ENCODE measurements around the gene OLA1. TPM values are rescaled to one million over a fixed set of nuclear protein-coding genes. Genes with fewer than 3 reads are reported as not detected.
"Not testable (repeated sequence)": the region's sequence is repeated elsewhere in the genome, so short reads cannot be mapped to it uniquely, and the experiment has no call there.

The OLA1 gene
- 67.6 TPM for total RNA-seq

DNA sequence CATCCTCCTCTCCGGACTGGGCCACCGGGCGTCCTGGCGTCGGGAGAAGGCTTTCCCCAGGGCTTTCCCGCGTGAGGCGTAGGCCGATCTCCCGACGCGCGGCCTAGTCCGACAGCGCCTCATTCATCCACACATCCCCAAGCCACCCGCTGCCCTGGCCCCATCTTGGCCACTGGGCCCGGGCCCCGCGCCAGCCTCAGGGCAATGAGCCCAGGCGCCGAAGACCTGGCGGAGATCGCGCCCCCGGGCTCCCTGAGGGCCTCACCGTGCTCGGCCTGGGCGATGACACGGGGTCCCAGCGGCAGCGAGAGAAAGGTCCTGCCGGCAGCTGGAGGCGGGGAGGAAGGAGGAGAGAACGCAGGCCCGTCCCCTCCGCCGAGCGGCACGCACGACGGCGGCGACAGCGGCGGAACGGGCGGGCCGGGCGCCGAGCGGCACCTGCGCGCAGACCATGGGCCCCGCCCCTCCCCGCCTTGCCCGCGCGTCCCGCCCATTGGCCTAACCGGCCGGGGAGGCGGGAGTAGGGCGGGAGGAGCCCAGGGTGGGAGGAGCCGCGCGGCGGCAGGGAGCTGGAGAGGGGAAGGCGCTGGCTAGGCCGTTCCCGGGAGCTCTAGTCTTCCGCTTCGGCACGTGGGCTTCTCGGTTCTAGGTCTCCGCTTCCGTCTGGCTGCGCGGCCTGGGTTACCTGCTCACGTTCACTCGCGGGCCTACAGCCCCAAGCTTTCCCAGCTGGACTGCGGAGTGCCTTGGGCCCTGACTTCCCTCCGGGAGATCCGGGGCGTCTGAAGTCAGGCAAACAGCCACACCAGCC lies at the start of gene OLA1:
Gene OLA1 (minus strand): TSS at position 346 of the 811 bp plus-strand sequence. CDS start 1,717 bp downstream, outside the sequence.
- DNase-seq (ENCODE audit: low spot score): peak; percentile 95

DNA sequence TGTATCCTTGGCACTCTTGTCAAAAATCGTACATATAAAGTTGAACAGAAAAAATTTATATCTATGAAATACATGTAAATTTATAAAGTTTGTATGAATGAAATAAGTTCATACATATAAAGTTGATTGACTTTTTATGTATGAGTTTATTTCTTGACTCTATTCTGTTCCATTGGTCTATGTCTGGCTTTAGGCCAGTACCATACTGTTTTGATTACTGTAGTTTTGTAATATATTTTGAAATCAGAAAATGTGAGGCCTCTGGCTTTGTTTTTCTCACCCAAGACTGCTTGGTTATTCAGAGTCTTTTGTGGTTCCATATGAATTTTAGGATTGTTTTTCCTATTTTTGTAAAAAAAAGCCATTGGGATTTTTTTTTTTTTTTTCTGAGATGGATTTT lies 44.6 kb upstream of the OLA1 start:
- no peak for DNase-seq (ENCODE audit: low spot score)

DNA sequence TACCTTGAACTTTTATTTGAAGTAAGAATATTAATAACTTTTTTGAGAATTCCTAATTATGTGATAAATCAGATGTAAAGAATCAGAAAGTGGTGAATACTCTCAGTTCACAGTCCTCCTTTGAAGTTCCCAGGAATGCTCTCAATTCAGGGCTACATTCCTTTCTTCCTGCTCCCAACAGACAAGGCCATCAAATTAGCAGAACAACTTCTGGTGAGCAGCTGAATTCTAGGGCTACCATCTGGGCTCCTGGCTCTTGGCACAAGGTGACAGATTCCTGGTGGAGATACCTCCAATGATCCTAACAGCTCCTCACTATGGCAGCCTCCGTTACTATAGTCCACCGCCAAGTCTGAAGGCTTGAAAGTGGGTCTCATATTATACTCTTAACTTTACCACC lies 37.8 kb upstream of the OLA1 start:
- DNase-seq (ENCODE audit: low spot score): no peak

- DNase-seq (ENCODE audit: low spot score): no peak
These were observed 34.1 kb upstream of the OLA1 start for GRCh38 chr2:174282441-174282840.

DNA sequence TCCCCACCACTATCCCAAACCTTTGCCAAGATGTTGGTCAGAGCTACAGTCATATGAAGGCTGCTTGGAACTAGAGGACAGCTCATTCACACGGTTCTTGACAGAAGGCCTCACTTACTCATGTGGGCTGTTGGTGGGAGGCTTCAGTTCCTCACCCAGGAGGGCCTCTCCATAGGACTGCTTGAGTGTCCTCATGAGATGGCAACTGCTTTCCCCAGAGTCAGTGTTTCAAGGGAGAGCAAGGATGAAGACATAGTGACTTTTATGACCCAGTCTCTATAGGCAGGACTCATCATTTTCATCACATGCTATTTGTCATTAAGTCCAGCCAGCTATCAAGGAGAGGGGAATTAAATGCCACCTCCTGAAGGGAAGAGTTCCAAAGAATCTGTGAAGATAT lies 33.4 kb upstream of the OLA1 start:
- no peak for DNase-seq (ENCODE audit: low spot score)

- DNase-seq (ENCODE audit: low spot score): no peak
These were observed 32.3 kb upstream of the OLA1 start for GRCh38 chr2:174280596-174280995.

DNA sequence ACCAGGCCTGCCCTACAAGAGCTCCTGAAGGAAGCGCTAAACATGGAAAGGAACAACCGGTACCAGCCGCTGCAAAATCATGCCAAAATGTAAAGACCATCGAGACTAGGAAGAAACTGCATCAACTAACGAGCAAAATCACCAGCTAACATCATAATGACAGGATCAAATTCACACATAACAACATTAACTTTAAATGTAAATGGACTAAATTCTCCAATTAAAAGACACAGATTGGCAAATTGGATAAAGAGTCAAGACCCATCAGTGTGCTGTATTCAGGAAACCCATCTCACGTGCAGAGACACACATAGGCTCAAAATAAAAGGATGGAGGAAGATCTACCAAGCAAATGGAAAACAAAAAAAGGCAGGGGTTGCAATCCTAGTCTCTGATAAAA lies 21.9 kb upstream of the OLA1 start:
- not testable (repeated sequence) for DNase-seq (ENCODE audit: low spot score)

DNA sequence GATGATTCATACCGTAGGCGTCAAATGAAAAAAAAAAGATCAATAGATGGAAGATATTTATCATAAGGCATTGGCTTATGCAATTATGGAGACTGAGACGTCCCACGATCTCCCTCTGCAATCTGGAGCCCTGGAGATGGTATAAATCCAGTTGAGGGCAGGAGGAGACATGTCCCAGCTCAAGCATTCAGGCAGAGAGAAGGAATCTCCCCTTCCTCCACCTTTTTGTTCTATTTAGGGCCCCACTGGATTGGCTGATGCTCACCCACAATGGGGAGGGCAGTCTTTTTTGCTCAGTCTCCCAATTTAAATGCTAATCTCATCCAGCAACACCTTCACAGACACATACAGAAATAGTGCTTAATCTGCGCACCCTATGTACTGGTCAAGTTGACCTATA lies 18.0 kb upstream of the OLA1 start:
- DNase-seq (ENCODE audit: low spot score): no peak

GRCh38 chr2:174263997-174264396 lies 15.7 kb upstream of the OLA1 start:
- no peak for DNase-seq (ENCODE audit: low spot score)

GRCh38 chr2:174259981-174260380 lies 11.6 kb upstream of the OLA1 start:
- no peak for DNase-seq (ENCODE audit: low spot score)

DNA sequence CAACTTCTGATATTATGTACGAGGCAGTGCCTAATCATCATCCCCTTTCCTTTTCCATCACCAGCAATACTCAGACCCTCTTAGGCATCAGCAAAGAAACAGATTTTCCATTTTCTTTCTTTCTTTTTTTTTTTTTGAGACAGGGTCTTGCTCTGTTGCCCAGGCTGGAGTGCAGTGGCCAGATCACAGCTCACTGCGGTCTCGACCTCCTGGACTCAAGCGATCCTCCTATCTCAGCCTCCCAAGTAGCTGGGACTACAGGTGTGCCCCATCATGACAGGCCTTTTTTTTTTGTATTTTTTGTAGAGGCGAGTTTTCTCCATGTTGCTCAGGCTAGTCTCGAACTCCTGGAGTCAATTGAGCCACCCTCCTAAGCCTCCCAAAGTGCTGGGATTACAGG lies 5.9 kb upstream of the OLA1 start:
- DNase-seq (ENCODE audit: low spot score): no peak

GRCh38 chr2:174248998-174249592 lies 763 bp upstream of the OLA1 start:
- no peak for DNase-seq (ENCODE audit: low spot score)

DNA sequence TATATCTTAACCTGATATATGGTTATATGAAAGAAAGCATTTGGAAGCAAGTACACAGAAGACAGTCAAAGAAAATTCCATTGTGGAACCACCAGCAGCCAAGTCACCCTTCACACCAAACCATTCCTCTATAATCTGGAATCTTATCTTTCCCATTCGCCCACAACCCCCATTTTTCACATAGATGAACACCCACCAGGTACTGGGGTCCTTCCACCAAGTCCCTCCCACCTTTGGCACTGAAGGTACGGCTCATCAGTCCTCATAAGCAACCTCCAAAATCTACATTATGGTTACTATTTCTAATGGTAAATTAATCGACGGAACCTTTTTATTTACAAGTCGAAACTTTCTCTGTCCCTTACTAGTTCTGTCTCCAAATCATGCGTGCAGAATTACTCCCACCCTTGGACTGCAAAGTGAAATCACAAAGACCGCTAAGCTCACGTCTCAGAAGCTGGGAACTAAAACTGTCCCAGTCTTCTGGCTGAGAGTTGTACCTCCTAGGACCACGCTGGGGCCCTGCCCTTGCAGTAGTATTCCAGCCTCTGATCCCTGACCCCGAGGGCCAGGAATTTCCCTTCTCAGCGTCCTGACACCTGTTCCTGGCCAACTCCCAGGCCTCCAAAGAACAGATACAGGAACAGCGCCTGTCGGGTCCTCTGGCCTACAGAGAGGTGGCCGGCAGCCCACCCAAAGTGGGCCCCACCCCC lies 702 bp downstream of the OLA1 start:
- no peak for DNase-seq (ENCODE audit: low spot score)

DNA sequence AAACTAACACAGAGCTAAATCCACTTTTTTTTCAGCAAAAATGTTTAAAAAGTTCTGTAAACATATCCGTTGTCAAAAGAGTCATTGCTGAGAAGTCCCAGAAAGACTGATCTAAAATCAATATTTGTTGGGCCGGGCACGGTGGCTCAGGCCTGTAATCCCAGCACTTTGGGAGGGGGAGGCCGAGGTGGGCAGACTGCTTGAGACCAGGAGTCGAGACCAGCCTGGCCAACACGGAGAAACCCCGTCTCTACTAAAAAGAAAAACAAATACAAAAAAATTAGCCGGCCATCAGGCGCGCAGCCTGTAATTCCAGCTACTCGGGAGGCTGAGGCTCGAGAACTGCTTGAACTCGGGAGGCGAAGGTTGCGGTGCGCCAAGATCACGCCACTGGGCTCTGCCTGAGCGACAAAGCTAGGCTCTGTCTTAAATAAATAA lies 1.4 kb downstream of the OLA1 start:
- no peak for DNase-seq (ENCODE audit: low spot score)

DNA sequence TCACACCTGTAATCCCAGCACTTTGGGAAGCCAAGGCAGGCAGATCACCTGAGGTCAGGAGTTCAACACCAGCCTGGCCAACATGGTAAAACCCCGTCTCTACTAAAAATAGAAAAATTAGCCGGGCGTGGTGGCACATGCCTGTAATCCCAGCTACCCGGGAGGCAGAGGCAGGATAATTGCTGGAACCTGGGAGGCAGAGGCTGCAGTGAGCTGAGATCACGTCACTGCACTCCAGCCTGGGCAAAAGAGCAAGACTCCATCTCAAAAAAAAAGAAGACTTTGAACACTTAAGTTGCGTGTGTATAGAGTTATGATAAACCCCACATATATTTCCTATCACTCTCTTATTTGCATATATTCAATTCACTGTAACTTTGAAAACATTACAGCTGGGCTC lies 2.7 kb downstream of the OLA1 start:
- not testable (repeated sequence) for DNase-seq (ENCODE audit: low spot score)

- DNase-seq (ENCODE audit: low spot score): no peak
These were observed 3.3 kb downstream of the OLA1 start for GRCh38 chr2:174245065-174245464.

GRCh38 chr2:174243812-174244211 lies 4.5 kb downstream of the OLA1 start:
- DNase-seq (ENCODE audit: low spot score): no peak

GRCh38 chr2:174240097-174240496 lies 8.2 kb downstream of the OLA1 start:
- no peak for DNase-seq (ENCODE audit: low spot score)

GRCh38 chr2:174236429-174236828 lies 11.9 kb downstream of the OLA1 start:
- no peak for DNase-seq (ENCODE audit: low spot score)

GRCh38 chr2:174235680-174236079 lies 12.7 kb downstream of the OLA1 start:
- DNase-seq (ENCODE audit: low spot score): no peak

DNA sequence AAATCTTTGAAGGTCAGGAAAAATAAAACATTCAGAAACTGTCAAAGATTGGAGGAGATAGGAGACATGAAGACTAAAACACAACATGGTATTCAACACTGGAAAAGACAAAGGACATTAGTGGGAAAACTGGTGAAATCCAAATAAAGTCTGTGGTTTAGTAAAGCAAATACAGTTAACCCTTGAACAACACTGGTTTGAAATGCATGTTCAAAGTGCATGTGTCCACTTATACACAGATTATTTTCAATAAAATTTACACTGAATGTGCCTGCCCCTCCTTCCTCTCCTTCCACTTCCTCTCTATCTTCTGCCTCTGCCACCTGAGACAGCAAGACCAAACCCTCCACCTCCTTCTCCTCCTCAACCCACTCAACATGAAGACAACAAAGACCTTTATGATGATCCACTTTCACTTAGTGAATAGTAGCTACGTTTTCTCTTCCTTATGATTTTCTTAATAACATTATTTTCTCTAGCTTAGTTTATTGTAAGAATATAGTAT lies 14.5 kb downstream of the OLA1 start:
- no peak for DNase-seq (ENCODE audit: low spot score)

DNA sequence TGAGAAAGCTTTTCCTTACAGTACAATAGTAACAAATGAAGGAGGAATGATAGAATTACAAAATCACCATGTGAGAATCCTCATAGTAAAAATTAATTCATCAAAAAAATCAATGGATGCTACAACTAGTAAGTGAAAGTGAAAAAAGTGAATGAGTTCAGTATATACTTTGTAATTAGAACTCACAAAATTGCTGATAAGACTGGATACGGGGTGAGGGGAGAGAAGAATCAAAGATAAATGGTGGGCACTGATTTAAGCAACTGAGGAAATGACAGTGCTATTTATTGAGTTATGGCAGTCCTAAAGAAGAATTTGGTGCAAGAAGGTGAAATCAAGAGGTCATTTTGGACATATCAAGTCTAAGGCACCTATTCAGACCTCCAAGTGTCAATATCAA lies 20.6 kb downstream of the OLA1 start:
- no peak for DNase-seq (ENCODE audit: low spot score)
